A673 (cell line): Measurements from ENCODE around the gene DCAF12L1.

Experiments
- EZH2 ChIP-seq: fragments of 200-600 bp; sonication (generic); IDR thresholded peaks from 2 replicates; pipeline ENCODE4 v1.6.1; 2017; ENCODE audit warnings: borderline replicate concordance, low read depth, mild to moderate bottlenecking, mixed read lengths, antibody characterized with exemption, low read length; ENCODE audit not compliant: poor library complexity, severe bottlenecking
- TF ChIP-seq, protein P1 (sequence below): fragments of 300-800, 200-600 bp; sonication (generic); conservative IDR thresholded peaks from 2 replicates; pipeline ENCODE4 v1.5.1; 2017; ENCODE audit warnings: low read depth, mild to moderate bottlenecking, antibody characterized with exemption, low read length, moderate library complexity, mixed read lengths

DNA sequence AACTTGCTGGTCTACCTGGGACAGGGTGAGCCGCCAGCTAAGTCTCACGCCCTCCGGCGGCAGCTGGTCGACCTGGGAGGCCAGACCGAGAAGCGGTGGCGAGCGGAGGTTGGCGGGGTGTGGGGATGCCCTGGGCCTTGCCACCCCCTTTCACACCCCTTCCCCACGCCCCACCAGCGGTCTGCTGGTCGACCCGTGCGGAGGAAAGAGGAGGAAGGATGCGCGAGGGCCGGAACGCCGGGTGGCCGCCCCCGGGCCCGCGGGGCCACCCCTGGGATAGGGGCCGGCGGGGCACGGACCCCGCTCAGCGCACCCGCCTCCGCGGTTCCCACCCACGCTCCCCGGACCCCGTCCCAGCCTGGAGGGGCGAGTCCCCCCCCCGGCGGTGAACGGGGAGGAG, 28.3 kb upstream of the DCAF12L1 start:
- TF ChIP-seq, protein P1, sequence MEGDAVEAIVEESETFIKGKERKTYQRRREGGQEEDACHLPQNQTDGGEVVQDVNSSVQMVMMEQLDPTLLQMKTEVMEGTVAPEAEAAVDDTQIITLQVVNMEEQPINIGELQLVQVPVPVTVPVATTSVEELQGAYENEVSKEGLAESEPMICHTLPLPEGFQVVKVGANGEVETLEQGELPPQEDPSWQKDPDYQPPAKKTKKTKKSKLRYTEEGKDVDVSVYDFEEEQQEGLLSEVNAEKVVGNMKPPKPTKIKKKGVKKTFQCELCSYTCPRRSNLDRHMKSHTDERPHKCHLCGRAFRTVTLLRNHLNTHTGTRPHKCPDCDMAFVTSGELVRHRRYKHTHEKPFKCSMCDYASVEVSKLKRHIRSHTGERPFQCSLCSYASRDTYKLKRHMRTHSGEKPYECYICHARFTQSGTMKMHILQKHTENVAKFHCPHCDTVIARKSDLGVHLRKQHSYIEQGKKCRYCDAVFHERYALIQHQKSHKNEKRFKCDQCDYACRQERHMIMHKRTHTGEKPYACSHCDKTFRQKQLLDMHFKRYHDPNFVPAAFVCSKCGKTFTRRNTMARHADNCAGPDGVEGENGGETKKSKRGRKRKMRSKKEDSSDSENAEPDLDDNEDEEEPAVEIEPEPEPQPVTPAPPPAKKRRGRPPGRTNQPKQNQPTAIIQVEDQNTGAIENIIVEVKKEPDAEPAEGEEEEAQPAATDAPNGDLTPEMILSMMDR, result no peak
- TF ChIP-seq EZH2, result no peak
